ENCODE results near the gene RIMS4.

The RIMS4 gene

DNA sequence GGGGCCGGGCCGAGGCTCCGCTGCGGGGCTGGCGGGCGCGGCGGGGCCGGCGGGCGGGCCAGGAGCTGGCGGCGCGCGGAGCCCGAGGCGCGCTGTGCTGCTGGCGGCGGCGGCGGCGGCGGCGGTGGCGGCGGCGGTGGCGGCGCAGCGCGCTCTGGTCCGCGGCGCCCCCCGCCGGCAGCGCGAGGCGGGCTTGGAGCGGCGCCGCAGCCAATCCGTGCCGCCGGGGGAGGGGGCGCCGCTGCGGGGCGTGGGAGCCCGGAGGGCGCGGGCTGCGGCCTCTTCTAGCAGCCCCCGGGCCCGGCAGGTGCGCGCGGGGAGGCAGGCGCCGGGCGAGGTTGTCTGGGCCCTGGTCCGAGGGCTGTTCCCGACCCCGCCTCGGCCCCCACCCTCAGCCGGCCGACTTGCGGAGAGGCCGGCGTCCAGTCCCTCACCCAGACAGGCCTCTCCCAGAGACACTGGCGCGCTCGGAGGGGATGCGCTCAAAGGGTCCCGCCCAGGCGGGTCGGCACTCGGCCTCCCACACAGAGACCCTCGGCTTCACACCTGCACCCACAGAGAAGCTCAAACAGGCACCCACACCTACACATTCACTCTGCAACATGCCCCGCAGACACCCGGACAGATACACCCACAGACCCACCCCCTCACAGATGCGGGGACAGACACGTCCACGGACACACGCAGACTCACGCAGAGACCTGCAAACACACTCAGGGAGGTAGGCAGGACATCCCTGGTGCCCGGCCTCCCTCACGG is at the start of gene RIMS4:
Gene RIMS4, minus strand, starts transcription at position 156 of the 759 bp plus-strand sequence. CDS start 275 bp downstream, outside the sequence.
- no peak for DNase-seq

DNA sequence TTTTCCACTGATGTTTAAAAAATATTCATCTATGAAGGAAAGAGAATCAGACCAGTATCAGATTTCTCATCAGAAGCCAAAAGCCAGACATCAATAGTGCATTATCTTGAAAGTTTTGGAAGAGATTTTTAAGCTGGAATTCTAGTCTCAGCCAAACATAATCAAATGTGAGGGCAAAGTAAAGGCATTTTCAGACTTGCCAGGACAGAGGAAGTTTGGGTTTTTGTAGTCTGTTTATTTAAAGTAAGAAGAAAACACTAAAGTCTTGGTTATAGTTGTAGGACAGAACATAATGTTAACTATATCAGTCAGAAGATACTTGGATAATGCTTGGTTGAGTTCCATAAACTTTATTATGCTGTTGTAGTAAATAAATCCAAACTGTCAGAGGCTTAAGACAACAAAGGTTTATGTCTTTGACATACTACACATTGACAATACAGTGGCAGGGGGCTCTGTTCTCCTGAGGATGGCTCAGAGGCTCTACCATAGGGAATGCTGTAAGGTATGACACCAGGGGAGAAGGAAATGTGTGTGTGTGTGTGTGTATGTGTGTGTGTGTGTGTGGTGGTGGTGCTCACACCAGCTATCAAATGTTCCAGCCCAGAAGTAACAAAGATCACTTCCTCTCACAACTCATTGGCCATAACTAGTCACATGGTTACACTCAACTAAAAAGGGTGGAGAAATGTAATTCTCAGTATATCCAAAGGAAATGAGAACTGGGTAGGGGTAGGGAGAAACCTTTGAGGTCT is 48.4 kb upstream of the RIMS4 start:
- no peak for DNase-seq

GRCh38 chr20:44856856-44857448 is 46.6 kb upstream of the RIMS4 start:
- no peak for DNase-seq

GRCh38 chr20:44856442-44856841 is 46.1 kb upstream of the RIMS4 start:
- DNase-seq = no peak

DNA sequence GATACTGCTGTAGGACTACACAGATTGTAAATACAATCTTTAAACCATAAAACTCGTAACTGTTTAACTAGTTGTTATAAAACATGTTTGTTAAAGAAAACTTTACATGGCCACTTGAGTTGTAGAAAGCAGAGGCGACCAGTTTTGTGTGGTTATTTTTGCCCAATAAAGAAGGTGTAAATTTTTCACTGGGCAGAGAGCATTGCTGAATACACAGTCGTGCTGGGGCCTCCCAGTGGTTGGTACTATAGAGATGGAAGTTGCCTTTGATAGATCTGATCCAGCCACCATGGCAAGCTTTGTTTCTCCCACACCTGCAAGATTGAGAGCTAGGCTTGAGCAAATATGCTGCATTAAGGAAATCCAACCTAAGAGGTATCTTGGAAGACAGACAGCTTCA is 41.2 kb upstream of the RIMS4 start:
- DNase-seq = no peak

DNA sequence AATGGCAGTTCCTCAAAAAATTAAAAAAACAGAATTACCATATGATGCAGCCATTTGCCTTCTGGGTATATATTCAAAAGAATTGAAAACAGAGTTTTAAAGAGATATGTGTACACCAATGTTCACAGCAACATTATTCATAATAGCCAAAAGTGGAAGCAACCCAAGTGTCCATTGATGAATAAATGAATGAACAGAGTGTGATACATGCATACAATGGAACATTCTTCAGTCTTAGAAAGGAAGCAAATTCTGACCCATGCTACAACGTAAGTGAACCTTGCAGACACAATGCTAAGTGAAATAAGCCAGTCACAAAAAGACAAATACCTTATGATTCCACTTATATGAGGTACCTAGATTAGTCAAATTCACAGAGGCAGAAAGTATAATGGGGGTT is 40.5 kb upstream of the RIMS4 start:
- no peak for DNase-seq

DNA sequence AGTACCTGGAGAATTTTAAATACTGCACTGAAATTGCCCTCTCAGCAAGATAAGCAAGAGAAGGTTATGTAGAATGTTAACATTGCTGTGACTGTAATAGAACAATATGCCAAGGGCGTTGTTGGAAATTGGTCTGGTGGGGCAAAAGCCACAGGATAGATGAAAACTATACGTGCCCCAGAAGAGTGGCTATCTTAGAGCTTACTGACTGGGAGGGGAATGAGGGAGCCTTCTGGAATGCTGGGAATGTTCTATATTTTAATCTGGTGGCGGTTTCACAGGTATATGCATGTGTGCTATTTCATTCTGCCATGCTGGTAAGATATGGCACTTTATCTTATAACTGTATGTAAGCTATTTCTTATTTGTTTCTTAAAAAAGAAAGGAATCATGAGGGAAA is 39.9 kb upstream of the RIMS4 start:
- DNase-seq = no peak

GRCh38 chr20:44849703-44850102 is 39.4 kb upstream of the RIMS4 start:
- no peak for DNase-seq

DNA sequence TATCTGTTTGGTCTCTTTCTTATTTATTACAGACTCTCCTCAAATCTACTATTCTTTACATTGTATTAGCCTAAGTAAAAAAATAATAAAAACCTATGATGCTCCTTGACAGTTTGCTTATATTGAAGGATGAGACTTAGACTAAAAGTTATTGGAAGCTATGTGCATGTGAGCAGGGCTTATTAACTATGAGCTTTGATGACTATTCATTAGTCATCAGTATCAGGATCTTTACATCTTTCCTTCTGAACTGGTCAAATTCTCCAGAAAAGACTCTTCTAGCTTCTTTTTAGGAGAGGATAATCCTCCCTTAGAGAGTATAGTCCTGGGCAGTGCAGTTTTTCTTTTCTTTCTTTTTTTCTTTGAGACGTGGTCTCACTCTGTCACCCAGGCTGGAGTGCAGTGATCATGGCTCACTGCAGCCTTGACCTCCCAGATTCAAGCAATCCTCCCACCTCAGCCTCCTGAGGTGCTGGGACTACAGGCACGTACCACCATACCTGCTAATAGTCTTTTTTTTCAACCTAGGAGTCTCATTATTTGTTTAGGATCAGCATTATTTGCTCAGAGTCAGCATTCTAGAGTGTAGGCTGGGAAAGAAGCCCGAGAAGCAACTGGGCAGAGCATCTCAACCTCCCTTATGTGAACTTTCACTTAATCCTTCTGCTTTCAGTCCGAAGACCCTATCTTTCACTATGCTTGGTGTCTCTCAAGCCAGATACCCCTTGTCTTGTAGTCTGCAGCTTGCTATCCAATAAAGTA is 38.1 kb upstream of the RIMS4 start:
- DNase-seq = no peak

GRCh38 chr20:44843876-44844275 is 33.5 kb upstream of the RIMS4 start:
- DNase-seq = no peak

DNA sequence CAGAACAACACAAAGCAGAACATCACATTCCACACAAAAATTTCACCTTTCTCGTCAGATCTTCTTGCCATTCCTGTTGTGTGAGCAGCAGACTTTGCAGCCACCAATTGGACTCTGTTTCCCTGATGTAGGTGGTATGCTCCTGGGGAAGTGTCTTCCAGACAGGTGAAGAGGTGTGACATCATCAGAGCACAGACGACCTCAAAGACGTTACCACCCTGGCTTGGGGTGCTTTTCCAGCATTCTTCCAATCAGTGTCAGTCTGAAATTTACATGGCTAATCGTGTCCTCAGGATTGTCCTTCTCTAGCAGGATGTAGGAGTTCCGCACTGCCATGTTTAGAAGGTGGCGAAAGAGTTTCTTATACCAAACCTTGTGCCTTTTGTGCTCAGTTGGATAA is 31.6 kb upstream of the RIMS4 start:
- no peak for DNase-seq

- no peak for DNase-seq
These were observed 30.5 kb upstream of the RIMS4 start for GRCh38 chr20:44840826-44841225.

GRCh38 chr20:44839481-44839880 is 29.1 kb upstream of the RIMS4 start:
- DNase-seq = no peak

DNA sequence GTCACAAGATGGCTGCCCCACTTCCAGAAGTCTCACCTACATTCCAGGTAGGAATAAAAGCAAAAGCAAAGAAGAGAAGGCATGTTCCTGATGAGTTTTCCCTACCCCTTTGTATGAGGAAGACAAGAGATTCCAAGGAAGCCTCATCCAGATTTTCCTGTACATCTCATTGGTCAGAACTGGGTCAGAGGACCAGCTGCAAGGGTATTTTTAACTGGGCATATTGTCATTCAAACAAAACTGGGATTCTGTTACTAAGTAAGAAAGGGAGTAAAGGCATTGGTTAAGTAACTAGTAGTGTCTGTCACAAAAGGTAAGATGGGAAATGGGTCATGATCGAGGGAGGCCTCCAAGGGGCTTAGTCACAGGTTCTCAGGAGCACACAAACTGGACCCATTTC is 28.2 kb upstream of the RIMS4 start:
- DNase-seq = no peak

- no peak for DNase-seq
These were observed 27.6 kb upstream of the RIMS4 start for GRCh38 chr20:44837946-44838345.

DNA sequence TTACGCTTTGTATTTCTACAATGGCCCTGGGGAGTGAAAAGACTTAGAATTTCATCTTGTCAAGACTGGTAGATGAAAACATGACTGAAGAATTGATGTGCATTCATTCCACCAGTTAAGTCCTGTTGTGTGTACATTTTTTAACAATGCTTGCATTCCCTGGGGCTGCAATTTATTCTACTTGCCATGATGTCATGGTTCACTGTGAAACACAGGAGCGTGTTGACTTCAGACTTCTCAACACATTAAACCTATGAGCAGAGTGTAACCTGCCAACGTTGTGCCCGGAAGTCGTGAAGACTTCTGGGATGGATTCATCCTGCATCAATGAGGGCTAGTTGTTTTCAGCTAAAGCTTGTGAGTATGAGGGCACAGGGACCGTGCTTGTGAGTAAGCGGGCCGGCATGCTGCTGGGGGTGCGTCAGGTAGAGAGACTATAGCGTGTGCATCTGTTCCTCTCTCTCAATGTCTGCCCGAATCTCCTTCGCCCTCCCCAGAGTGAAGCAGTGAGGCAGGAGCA is 26.3 kb upstream of the RIMS4 start:
- DNase-seq = no peak

- no peak for DNase-seq
These were observed 25.4 kb upstream of the RIMS4 start for GRCh38 chr20:44835661-44836221.

DNA sequence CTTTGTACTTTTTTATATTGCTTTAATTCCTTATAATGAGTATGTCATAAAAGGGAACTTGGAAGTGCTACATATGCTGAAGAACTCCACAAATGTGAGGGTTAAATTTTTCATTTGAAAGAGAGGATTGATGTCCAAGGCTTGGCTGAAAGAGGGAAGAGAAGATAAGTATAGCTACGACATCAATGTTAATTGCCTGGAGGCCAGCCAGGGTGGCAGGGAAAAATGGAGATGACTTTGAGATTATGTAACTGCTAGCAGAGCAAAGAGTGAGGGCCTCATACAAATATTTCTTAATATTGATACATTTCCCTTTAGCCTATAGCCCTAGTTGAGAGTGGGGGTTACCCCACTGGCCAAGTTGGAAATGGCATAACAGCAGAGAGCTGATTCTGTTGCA is 24.8 kb upstream of the RIMS4 start:
- DNase-seq = no peak

DNA sequence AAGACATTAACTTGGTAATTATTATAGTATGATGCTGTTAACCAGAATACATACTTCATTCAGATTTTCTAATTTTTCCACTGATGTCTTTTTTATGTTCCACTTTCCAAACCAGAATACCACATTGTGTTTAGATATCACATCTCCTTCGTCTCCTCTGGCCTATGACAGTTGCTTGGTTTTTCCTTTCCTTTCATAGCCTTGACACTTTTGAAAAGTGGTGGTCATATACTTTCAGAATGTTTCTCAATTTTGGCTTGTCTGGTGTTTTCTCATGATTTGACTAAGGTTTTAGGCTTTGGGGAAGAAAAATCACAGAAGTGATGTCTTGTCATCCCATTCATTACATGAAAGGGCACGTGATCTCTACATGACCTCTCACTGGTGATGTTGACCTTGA is 24.3 kb upstream of the RIMS4 start:
- DNase-seq = no peak

- DNase-seq = no peak
These were observed 23.1 kb upstream of the RIMS4 start for GRCh38 chr20:44833437-44833836.

DNA sequence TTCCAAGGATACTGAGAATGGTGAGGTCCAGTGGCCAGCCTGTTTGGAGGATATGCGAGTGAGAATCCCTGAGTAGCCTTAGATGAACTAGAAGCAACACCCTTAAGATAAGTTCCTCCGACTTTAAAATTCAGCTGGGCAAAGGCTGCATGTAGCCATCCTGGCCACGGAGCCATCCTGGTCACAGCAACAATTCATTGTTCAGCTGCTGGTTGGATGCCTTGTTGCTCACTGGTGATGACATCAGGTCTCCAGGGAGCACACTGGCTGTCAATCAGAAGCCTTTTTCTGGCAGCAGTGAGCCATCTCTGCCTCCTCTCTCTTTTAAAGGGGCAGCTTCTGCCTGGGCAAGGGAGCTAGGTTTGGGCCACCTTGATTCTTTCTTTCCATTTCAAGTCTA is 22.4 kb upstream of the RIMS4 start:
- DNase-seq = peak; percentile 28

DNA sequence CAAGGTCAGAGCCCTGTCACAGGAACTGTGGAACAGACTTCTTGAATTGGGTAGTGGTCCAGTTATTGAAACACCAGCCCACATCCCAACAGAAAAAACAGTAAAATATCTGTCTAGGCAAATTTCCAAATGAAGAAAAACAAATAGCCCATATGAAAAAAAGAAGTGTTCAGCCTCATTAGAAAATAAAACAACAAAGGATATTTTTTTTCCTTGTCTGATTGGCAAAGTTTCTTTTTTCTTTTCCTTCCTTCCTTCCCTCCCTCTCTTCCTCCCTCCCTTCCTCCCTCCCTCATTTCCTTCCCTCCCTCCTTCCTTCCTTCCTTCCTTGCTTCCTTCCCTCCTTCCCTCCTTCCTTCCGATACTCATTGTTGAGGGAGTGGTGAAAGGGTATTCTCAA is 20.6 kb upstream of the RIMS4 start:
- no peak for DNase-seq

DNA sequence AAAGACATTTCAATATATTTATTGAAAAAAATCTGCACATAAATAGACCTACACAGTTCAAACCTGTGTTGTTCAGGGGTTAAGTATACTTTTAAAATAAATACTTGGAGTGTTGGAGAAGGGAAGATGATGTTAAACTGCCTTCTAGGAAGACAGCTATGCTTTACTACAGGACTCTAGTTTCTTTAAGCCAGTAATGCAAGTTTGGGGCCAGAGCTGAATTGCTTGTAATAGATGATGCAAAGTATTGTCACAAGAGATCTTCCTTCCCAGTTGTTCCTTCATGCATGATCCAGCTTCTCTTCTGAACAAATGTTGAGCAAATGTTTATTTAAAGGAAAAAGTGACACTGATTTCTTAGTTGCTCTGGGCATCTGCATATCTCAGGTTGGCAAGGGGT is 20.2 kb upstream of the RIMS4 start:
- DNase-seq = no peak

Measured in GOT3 (cell line).